OCI-LY7 (cell line): ENCODE data around the gene AXIN2. TPM values are rescaled to one million over a fixed set of nuclear protein-coding genes. Genes with fewer than 3 reads are reported as not detected.

Experiments used
- BruUV-seq: library from RNA; stranded (reverse); fragments of 400-500 nt; replicated peaks from 2 replicates; lab custom pipeline; 2021; lab: Mats Ljungman, UMichigan
- CTCF ChIA-PET: fragments of 300-600 bp; sonication (Branson Sonifier 250); formaldehyde crosslinking; loops from one replicate; lab custom pipeline; 2022; ENCODE audit warnings: antibody characterized with exemption; ENCODE audit not compliant: unreplicated experiment; lab: Charles Lee
- POLR2A ChIA-PET: fragments of 300-600 bp; sonication (Branson Sonifier 250); formaldehyde crosslinking; loops from one replicate; lab custom pipeline; 2022; ENCODE audit warnings: antibody characterized with exemption; lab: Charles Lee
- DNase-seq: peaks from one replicate; pipeline ENCODE4 v3.0.0-alpha.2; 2015; ENCODE audit warnings: low spot score
- H2AFZ ChIP-seq: fragments of 200-600 bp; sonication (generic), shearing (Covaris generic); 2 replicates; pipeline ENCODE4 v1.6.1; 2014; ENCODE audit warnings: mild to moderate bottlenecking, antibody characterized with exemption, low read length, moderate library complexity
- H3K27ac ChIP-seq: fragments of 200-600 bp; sonication (generic); 2 replicates; pipeline ENCODE4 v1.5.1; 2014; ENCODE audit warnings: mixed run types, low read depth, mild to moderate bottlenecking, moderate library complexity, low read length, inconsistent platforms; ENCODE audit not compliant: poor library complexity, severe bottlenecking
- H3K36me3 ChIP-seq: fragments of 200-600 bp; sonication (generic); 2 replicates; pipeline ENCODE4 v1.6.1; 2014; ENCODE audit warnings: mild to moderate bottlenecking, antibody characterized with exemption, low read length, moderate library complexity, mixed read lengths; ENCODE audit not compliant: insufficient read depth
- H3K4me1 ChIP-seq: fragments of 200-600 bp; sonication (generic); 2 replicates; pipeline ENCODE4 v1.5.1; 2014; ENCODE audit warnings: mild to moderate bottlenecking, low read length; ENCODE audit not compliant: insufficient read depth, poor library complexity, severe bottlenecking
- H3K4me2 ChIP-seq: fragments of 200-600 bp; sonication (generic); 2 replicates; pipeline ENCODE4 v1.6.1; 2014; ENCODE audit warnings: mild to moderate bottlenecking, low read length
- H3K4me3 ChIP-seq: fragments of 200-600 bp; sonication (generic); 2 replicates; pipeline ENCODE4 v1.5.1; 2014; ENCODE audit warnings: mild to moderate bottlenecking, low read depth, low read length; ENCODE audit not compliant: poor library complexity, severe bottlenecking
- H3K79me2 ChIP-seq: fragments of 200-600 bp; sonication (generic); 2 replicates; pipeline ENCODE4 v1.6.1; 2016; ENCODE audit warnings: low read depth, mild to moderate bottlenecking, low read length, moderate library complexity, mixed read lengths; ENCODE audit not compliant: insufficient read depth
- H3K9me2 ChIP-seq: fragments of 200-600 bp; sonication (generic); 2 replicates; pipeline ENCODE4 v1.6.1; 2016; ENCODE audit warnings: mild to moderate bottlenecking, low read length, mixed read lengths; ENCODE audit not compliant: insufficient read depth
- H3K9me3 ChIP-seq: fragments of 200-600 bp; sonication (generic); 2 replicates; pipeline ENCODE4 v1.6.1; 2014; ENCODE audit warnings: mild to moderate bottlenecking, mixed run types, low read length, mixed read lengths
- H4K20me1 ChIP-seq: fragments of 200-600 bp; sonication (generic); 2 replicates; pipeline ENCODE4 v1.6.1; 2014; ENCODE audit warnings: mild to moderate bottlenecking, antibody characterized with exemption, low read length, moderate library complexity, mixed read lengths; ENCODE audit not compliant: insufficient read depth
- CTCF ChIP-seq: fragments of 200-600 bp; sonication (generic); conservative IDR thresholded peaks from 2 replicates; pipeline ENCODE4 v1.5.1; 2014; ENCODE audit warnings: mild to moderate bottlenecking, antibody characterized with exemption, low read length, moderate library complexity, mixed read lengths
- EZH2phosphoT487 ChIP-seq: fragments of 200-600 bp; sonication (generic); IDR thresholded peaks from 2 replicates; pipeline ENCODE4 v1.6.1; 2018; ENCODE audit warnings: low read depth, borderline replicate concordance, mild to moderate bottlenecking, mixed run types, antibody characterized with exemption, low read length, moderate library complexity, mixed read lengths
- intact Hi-C: fragments of 100-400 bp; cut with micrococcal nuclease; formaldehyde crosslinking; loops from one replicate; pipeline ENCODE4 v1.10.0; 2022; ENCODE audit not compliant: unreplicated experiment
- total RNA-seq, 2 experiments: library from RNA; depleted of rRNA in 1 of 2; stranded (reverse); fragments of >200 nt in 1 of 2; shearing (Covaris generic) in 1 of 2; gene quantifications; 2 replicates each; pipeline ENCODE4 v1.2.3, GENCODE V29; 2014 to 2022

The AXIN2 gene
- total RNA-seq, 2 experiments from 2014 or later = 8.5 TPM

GRCh38 chr17:65592125-65592965 is 30.9 kb upstream of the AXIN2 start:
- Histone ChIP-seq H3K9me3 (no peaks in the 10 kb centered on the region), H3K27ac (no peak overlapping the region), H3K36me3 (no peaks in the 10 kb centered on the region), H3K79me2 (no peaks in the 10 kb centered on the region), H3K4me2 (no peak overlapping the region), H4K20me1 (no peaks in the 10 kb centered on the region), H2AFZ (no peak overlapping the region), H3K4me3 (no peak overlapping the region), H3K4me1 (no peaks in the 10 kb centered on the region), H3K9me2 (no peaks in the 10 kb centered on the region)
- TF ChIP-seq CTCF (no peak), EZH2phosphoT487 (no peak)
- no peak for DNase-seq
- ChIA-PET CTCF (no interaction called here), POLR2A (no interaction called here)
- no TSS peak for BruUV-seq
- intact Hi-C loops = no loop called here

GRCh38 chr17:65589321-65589720 is 27.9 kb upstream of the AXIN2 start:
- TF ChIP-seq CTCF = no peak
- no peak for TF ChIP-seq EZH2phosphoT487
- H3K27ac ChIP-seq = no peak overlapping the region
- no TSS peak for BruUV-seq
- H3K4me2 ChIP-seq = no peak overlapping the region
- ChIA-PET POLR2A (no interaction called here), CTCF (no interaction called here)
- no peaks in the 10 kb centered on the region for H3K9me3 ChIP-seq
- intact Hi-C loops = no loop called here
- H2AFZ ChIP-seq = no peak overlapping the region
- H3K4me3 ChIP-seq = no peak overlapping the region
- no peaks in the 10 kb centered on the region for H3K4me1 ChIP-seq
- H3K9me2 ChIP-seq = no peaks in the 10 kb centered on the region
- no peaks in the 10 kb centered on the region for H3K79me2 ChIP-seq
- no peak for DNase-seq
- no peaks in the 10 kb centered on the region for H3K36me3 ChIP-seq
- H4K20me1 ChIP-seq = no peaks in the 10 kb centered on the region

GRCh38 chr17:65588181-65588808 is 26.8 kb upstream of the AXIN2 start:
- Histone ChIP-seq H2AFZ (no peak overlapping the region), H3K9me2 (no peaks in the 10 kb centered on the region), H3K79me2 (no peaks in the 10 kb centered on the region), H3K9me3 (no peaks in the 10 kb centered on the region), H3K4me1 (no peaks in the 10 kb centered on the region), H3K4me2 (no peak overlapping the region), H3K27ac (no peak overlapping the region), H3K36me3 (no peaks in the 10 kb centered on the region), H4K20me1 (no peaks in the 10 kb centered on the region), H3K4me3 (no peak overlapping the region)
- ChIA-PET CTCF (no interaction called here), POLR2A (interaction anchor here (0.5 kb wide), 1 partner anchor 400 kb away, joined by 4 read pairs; no protein-coding TSS in a partner anchor)
- no TSS peak for BruUV-seq
- TF ChIP-seq EZH2phosphoT487 (no peak), CTCF (0 out of 2 replicates have a peak, but pooled peaks have one; percentile 26)
- intact Hi-C loops = no loop called here
- DNase-seq = peak; percentile 9
